Nephron progenitor cell (in vitro differentiated cells): ENCODE data around the gene TAGLN2.
A peak's percentile ranks its signal among the peaks of the same experiment; 100 is the strongest.

Experiments
- DNase-seq: peaks from one replicate; pipeline ENCODE4 v3.0.0; 2021
- H3K27ac Mint-ChIP-seq: 2 replicates; pipeline ENCODE4 v1.8.0; 2021; ENCODE audit warnings: mild to moderate bottlenecking, moderate library complexity, mixed read lengths
- H3K27me3 Mint-ChIP-seq: 2 replicates; pipeline ENCODE4 v1.8.0; 2021; ENCODE audit warnings: mild to moderate bottlenecking, low read depth, mixed read lengths; ENCODE audit not compliant: poor library complexity
- H3K36me3 Mint-ChIP-seq: 2 replicates; pipeline ENCODE4 v1.8.0; 2021; ENCODE audit warnings: low read depth, mixed read lengths
- H3K4me1 Mint-ChIP-seq: 2 replicates; pipeline ENCODE4 v1.8.0; 2021; ENCODE audit warnings: mixed read lengths
- H3K4me3 Mint-ChIP-seq: 2 replicates; pipeline ENCODE4 v1.8.0; 2021; ENCODE audit warnings: mild to moderate bottlenecking, moderate library complexity, mixed read lengths
- H3K9me3 Mint-ChIP-seq: 2 replicates; pipeline ENCODE4 v1.8.0; 2021; ENCODE audit warnings: mild to moderate bottlenecking, moderate library complexity, mixed read lengths
- CTCF ChIP-seq: fragments of 200-600 bp; sonication (generic); IDR thresholded peaks from 2 replicates; pipeline ENCODE4 v1.5.0; 2021; ENCODE audit warnings: antibody characterized with exemption

TAGLN2 gene

GRCh38 chr1:159946242-159947187, 21.2 kb upstream of the TAGLN2 start:
- peaks cover 20% of the 10 kb centered on the region for H3K27me3 Mint-ChIP-seq
- peak overlapping the region; percentile 98 for H3K4me3 Mint-ChIP-seq
- no peaks in the 10 kb centered on the region for H3K36me3 Mint-ChIP-seq
- H3K9me3 Mint-ChIP-seq, result no peaks in the 10 kb centered on the region
- no peak overlapping the region for H3K27ac Mint-ChIP-seq
- no peak for DNase-seq
- peaks cover 50% of the 10 kb centered on the region for H3K4me1 Mint-ChIP-seq
- no peak for TF ChIP-seq CTCF

GRCh38 chr1:159945483-159946241, 20.4 kb upstream of the TAGLN2 start, which contains the start of gene IGSF9:
TSS of gene IGSF9 (minus strand) at chr1:159945613. CDS start at chr1:159943454, 2,159 bp downstream.
- peaks cover 58% of the 10 kb centered on the region for H3K4me1 Mint-ChIP-seq
- TF ChIP-seq CTCF, result peak; percentile 25
- no peaks in the 10 kb centered on the region for H3K36me3 Mint-ChIP-seq
- H3K27me3 Mint-ChIP-seq, result peaks cover 20% of the 10 kb centered on the region
- peak; percentile 96 for DNase-seq
- H3K4me3 Mint-ChIP-seq, result peak within 1 kb of the TSS; percentile 98
- H3K9me3 Mint-ChIP-seq, result no peaks in the 10 kb centered on the region
- peak within 1 kb of the TSS; percentile 92 for H3K27ac Mint-ChIP-seq

- Mint-ChIP-seq H3K36me3 (peaks cover 4% of the 10 kb centered on the region), H3K27ac (peak overlapping the region; percentile 92), H3K9me3 (no peaks in the 10 kb centered on the region), H3K27me3 (peaks cover 18% of the 10 kb centered on the region), H3K4me3 (peak overlapping the region; percentile 98), H3K4me1 (peaks cover 64% of the 10 kb centered on the region)
- no peak for TF ChIP-seq CTCF
- no peak for DNase-seq
These were observed 19.5 kb upstream of the TAGLN2 start for GRCh38 chr1:159944623-159945455.

GRCh38 chr1:159943908-159944622, 18.8 kb upstream of the TAGLN2 start:
- no peak overlapping the region for H3K27ac Mint-ChIP-seq

More at GRCh38 chr1:159943908-159944622, 18.8 kb upstream of the TAGLN2 start:
- no peak for DNase-seq
- H3K27me3 Mint-ChIP-seq, result peaks cover 18% of the 10 kb centered on the region
- H3K36me3 Mint-ChIP-seq, result peaks cover 9% of the 10 kb centered on the region
- peaks cover 60% of the 10 kb centered on the region for H3K4me1 Mint-ChIP-seq
- no peak for TF ChIP-seq CTCF
- H3K4me3 Mint-ChIP-seq, result peak overlapping the region; percentile 98
- H3K9me3 Mint-ChIP-seq, result no peaks in the 10 kb centered on the region
